NCI-H748 treated with DMSO at 0.1 percent for 48 hours (cell line): ENCODE results near the gene RAMP2.
"Not testable (repeated sequence)": the region's sequence is repeated elsewhere in the genome, so short reads cannot be mapped to it uniquely, and the experiment has no call there.

Experiments
- DNase-seq: peaks from one replicate; lab custom pipeline; 2025; lab: John Stamatoyannopoulos, UW

The RAMP2 gene

DNA sequence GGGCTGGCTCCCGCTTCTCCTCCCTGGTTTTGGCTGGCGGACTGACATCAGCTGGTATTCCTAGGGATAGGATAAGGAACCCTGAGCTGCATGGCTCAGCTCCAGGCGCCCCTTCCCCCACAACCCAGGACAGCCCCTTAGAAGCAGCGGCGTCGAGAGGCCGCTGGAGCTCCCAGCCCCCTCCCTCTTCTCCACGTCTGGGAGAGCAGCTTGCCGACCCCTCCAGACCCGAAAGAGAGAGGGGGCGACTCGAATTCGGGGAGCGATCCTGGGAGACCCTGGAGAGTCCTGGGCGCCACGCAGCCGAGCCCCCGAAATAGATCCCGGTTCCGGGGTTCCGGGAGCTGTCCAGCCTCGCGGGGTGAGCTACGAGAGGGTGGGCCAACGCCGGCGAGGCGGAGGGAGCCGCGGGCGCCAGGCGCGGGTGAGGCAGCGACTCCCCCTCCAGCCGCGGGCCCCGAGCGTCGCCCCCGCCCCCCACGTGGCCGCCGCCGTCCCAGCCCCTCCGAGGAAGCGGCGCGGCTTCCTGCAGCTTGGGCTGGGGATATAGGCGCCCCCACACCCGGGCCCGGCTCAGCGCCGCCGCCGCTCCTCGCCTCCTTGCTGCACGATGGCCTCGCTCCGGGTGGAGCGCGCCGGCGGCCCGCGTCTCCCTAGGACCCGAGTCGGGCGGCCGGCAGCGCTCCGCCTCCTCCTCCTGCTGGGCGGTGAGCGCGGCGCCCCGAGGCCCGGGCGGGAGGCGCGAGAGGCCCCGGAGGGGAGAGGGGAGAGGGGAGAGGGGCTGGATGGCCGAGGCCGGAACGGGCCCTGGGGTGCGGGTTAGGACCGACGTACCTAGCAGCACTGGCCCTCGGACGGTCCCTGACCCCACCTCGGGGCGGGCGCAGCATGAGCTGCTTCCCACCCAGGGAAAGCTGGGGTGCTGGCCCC lies at the start of gene RAMP2:
Gene RAMP2 (plus strand): TSS at position 576 of the 930 bp plus-strand sequence. CDS start 35 bp downstream, at position 611.
- no peak for DNase-seq

- peak; percentile 35 for DNase-seq
These were observed 39.9 kb upstream of the RAMP2 start for GRCh38 chr17:42720996-42721583.

GRCh38 chr17:42723636-42724035 lies 37.4 kb upstream of the RAMP2 start:
- DNase-seq = no peak

GRCh38 chr17:42725143-42725542 lies 35.9 kb upstream of the RAMP2 start:
- DNase-seq = no peak

GRCh38 chr17:42740699-42741098 lies 20.3 kb upstream of the RAMP2 start:
- DNase-seq = no peak

DNA sequence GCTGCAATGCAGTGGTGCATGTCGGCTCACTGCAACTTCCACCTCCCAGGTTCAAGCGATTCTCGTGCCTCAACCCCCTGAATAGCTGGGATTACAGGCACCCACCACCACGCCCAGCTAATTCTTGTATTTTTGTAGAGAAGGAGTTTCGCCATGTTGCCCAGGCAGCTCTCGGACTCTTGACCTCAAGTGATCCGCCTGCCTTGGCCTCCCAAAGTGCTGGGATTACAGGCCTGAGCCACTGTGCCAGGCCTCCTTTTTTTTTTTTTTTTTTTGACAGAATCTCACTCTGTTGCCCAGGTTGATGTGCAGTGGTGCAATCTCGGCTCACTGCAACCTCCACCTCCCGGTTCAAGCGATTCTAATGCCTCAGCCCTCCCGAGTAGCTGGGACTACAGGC lies 18.1 kb upstream of the RAMP2 start:
- DNase-seq = not testable (repeated sequence)

- no peak for DNase-seq
These were observed 17.3 kb upstream of the RAMP2 start for GRCh38 chr17:42743595-42744282.

GRCh38 chr17:42744283-42744805 lies 16.7 kb upstream of the RAMP2 start:
- DNase-seq = peak; percentile 55

GRCh38 chr17:42744806-42745617 lies 16.0 kb upstream of the RAMP2 start, which contains the start of gene EZH1:
EZH1 (minus strand) TSS chr17:42745040; CDS start chr17:42728941, 16,099 bp downstream.
- peak; percentile 80 for DNase-seq

DNA sequence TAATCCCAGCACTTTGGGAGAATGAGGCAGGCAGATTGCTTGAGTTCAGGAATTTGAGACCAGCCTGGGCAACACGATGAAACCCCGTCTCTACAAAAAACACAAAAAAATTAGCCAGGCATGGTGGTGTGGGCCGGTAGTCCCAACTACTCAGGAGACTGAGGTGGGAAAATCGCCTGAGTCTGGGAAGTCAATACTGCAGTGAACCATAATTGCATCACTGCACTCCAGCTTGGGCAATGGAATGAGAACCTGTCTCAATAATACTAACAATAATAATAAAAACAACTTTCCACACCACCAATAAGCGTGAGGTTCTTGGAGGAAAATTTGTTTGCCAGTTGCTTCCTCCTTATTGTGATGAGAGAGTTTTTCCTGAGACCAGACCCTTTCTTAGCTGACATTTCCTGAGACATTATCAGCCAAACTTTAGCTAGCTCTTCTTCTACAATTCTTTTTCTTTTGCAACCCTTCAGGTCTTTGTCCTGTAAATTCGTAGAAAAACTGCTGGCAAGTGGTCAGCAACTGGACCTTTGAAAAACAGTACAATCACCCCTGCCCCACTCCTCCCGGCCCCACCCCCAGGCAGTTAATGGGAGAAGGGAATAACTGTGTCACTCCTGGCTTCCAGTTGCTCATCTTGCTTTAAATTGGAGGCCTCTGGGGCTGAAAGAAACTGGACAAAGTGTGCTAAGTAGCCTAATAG lies 12.7 kb upstream of the RAMP2 start:
- no peak for DNase-seq

GRCh38 chr17:42748908-42749798 lies 11.9 kb upstream of the RAMP2 start:
- no peak for DNase-seq

DNA sequence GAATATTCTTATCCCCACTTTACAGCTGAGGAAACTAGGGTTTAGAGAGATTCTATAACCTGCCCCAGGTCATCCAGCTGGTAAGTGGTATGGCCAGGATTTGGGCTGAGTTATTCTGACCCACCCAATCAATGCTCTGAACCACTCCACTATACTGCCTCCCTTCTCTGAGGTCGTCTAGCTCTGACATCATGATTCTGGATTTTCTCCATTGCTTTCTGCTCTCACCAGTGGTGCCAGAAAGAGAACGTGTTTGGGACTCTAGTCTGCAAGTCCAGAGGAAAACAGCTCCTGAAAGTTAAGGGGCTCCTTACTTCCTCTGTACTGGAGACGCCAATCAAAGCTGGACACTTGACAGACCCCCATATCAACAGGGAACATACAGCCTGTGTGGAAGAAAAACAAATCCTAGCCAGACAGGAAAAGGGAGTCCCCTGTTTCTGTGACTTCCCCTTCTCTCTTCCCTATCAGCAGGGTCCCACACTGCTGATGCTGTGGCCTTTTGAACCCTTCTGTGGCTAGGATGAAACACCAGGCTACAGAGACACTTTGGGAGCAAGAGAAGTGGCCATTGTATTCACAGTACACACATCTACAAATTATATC lies 10.2 kb upstream of the RAMP2 start:
- no peak for DNase-seq

DNA sequence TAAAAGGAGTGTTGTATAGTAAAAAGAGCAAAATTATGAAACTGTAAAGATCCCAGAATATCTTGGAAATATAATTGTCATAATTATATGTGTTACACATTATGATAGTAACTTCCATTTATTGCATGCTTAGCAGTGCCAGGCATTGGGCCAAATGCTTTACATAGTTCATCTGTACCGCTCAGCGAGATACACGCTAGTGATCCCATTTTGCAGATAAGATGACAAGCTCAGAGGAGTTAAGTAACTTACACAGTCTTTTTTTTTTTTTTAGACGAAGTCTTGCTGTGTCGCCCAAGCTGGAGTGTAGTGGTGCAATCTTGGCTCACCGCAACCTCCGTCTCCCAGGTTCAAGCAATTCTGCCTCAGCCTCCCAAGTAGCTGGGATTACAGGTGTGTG lies 9.4 kb upstream of the RAMP2 start:
- DNase-seq = no peak

DNA sequence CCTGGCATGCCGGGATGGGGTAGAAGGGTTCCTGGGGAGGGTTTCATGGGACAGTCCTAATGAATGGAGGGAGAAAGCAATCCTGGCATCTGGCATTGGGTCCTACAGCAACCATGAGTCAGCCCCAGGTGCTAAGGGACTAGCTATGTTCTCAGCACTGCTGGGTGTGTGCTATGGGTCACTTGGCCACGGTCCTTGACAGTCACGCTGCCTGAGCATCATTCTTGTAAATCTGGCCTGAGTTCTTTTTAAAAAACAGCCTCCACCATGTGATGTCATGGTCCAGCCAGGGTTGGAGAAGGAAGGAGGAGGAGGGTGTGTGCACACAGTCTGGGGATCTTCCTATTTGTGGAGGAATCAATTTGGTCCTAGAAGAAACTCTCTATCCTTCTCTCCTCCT lies 6.2 kb upstream of the RAMP2 start:
- no peak for DNase-seq

DNA sequence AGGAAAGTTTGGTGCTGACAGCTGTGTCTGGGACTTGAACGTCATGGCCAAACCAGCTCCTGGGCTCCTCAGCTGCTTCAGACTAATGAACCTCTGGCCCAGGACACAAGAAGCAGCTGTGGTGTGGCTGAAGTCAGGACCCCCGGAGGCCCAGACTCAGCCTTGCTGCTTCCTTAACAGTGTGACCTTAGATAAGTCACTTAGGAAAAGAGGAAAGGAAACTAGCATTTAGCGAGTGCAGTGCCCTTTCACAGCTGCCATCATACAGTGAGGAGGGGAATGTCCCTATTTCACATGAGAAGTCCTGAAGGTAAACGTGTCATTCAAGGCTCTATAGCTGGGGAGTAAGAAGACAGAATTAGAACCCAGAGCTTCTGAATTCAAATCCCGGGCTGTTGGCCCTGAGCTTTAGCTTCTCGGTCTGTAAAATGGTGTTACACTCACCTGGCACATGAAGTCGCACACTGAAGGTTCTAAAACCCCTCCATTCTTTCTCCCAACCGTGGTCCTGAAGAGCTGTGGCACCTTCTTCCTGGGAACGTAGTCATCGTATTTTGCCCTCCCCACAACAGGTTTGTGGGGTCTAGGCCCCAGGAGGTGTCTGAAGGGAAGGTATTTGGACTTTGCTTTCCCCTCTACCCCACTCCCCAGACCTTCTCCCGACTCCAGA lies 910 bp upstream of the RAMP2 start:
- no peak for DNase-seq

GRCh38 chr17:42761638-42762037 lies 611 bp downstream of the RAMP2 start:
- DNase-seq = no peak

DNA sequence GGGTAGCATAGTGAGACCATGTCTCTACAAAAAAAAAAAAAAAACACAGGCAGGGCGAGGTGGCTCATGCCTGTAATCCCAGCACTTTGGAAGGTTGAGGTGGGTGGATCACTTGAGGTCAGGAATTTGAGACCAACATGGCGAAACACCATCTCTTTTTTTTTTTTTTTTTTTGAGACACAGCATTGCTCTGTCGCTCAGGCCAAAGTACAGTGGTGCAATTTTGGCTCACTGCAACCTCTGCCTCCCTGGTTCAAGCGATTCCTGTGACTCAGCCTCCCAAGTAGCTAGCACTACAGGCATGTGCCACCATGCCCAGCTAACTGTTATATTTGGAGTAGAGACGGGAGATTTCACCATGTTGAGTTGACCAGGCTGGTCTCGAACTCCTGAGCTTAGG lies 5.1 kb downstream of the RAMP2 start:
- no peak for DNase-seq

DNA sequence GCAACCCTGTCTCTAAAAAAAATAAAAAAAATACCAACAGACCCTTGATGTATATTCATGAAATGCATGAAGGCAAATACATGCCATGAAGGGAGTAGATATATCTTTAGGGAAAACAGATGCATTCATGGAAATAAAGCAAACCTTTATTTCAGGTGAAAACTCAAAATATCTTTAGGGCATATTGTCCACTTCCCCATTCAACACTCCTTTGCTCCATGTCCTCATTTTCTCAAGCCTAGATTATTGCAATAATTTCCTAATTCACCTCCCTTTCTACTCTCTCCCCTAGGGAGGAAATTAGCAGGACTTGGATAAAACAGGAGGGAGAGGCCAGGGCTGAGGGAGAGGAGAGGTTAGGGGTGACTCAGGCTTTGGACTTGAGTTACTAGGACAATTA lies 6.5 kb downstream of the RAMP2 start:
- no peak for DNase-seq

DNA sequence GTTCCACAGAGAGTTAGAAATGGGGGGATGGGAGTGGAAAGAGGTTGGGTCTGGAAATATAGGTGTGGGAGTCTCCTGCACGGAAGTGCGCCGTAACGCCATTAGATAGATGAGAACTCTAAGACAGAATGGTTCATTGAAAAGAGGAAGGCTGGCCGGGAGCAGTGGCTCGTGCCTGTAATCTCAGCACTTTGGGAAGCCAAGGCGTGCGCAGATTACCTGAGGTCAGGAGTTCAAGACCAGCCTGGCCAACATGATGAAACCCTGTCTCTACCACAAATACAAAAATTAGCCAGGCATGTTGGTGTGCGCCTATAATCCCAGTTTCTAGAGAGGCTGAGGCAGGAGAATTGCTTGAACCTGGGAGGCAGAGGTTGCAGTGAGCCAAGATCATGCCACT lies 7.0 kb downstream of the RAMP2 start:
- DNase-seq = not testable (repeated sequence)
